ENCODE results near the gene MRGPRG. TPM values are rescaled to one million over a fixed set of nuclear protein-coding genes. Genes with fewer than 3 reads are reported as not detected.

Gene MRGPRG
- total and polyA plus RNA-seq, 2 donors from 2014 or later, result not detected

DNA sequence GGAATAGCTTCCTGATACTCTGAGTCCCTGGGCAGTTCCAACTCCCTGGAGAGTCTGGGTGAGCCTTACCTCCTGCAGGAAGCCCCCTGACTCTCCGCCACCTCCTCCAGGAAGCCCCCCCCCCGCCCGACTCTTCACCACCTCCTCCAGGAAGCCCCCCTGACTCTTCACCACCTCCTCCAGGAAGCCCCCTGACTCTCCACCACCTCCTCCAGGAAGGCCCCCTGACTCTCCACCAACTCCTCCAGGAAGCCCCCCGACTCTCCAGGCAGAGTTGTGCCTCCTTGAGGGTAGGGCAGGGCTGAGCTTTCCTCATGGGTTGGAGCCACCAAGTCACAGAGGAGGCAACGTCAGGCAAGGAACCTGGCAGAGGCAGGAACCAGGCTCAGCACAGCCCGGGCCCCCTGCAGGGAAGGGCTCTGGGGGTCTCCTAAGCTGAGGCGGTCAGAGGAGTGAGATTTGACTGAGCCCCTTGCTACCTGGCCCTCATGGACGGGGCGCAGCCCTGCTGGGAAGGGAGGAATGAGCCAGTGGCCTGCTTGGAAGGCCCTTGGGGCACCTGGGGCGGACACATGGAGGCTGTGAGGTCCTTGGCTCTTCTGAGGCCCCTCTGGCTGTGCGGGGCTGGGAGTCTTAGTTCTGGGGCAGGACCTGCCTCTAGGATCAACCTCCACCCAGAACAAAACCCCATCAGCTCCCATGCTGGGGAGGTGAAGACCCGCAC, 18.1 kb downstream of the MRGPRG start:
- H3K4me3 ChIP-seq (ENCODE audit: low read length in 3 of 3), result no peak overlapping the region
- no peak overlapping the region for H3K27ac ChIP-seq (ENCODE audit: low read depth in 2 of 2, low read length in 2 of 2)
- no peaks in the 10 kb centered on the region for H3K9me3 ChIP-seq (ENCODE audit: control insufficient read depth in 2 of 3, insufficient read depth in 1 of 3, low read length in 3 of 3)
- DNase-seq (no peak), FAIRE-seq (no peak)
- intact Hi-C loops (cut with DNase I), result no loop called here
- TF ChIP-seq CTCF (IDR thresholded peaks at IDR 0.05; ENCODE audit: borderline replicate concordance, extremely low read depth, insufficient read depth), result no peak
- peaks cover 0 to 5% (median 0%) of the 10 kb centered on the region in 3 donors for H3K4me1 ChIP-seq (ENCODE audit: control insufficient read depth in 2 of 3, insufficient read depth in 2 of 3, low read depth in 1 of 3, low read length in 3 of 3)
- no peaks in the 10 kb centered on the region for H3K36me3 ChIP-seq (ENCODE audit: control insufficient read depth in 2 of 3, insufficient read depth in 3 of 3, low read length in 3 of 3)
- H3K9ac ChIP-seq (ENCODE audit: low read length in 3 of 3), result no peak overlapping the region
- H3K27me3 ChIP-seq (ENCODE audit: control insufficient read depth, insufficient read depth, low read length), result peaks cover 2% of the 10 kb centered on the region

GRCh38 chr11:3199537-3200295, 18.9 kb downstream of the MRGPRG start:
- TF ChIP-seq CTCF (IDR thresholded peaks at IDR 0.05; ENCODE audit: borderline replicate concordance, extremely low read depth, insufficient read depth), result no peak
- H3K9ac ChIP-seq (ENCODE audit: low read length in 3 of 3), result no peak overlapping the region
- H3K27me3 ChIP-seq (ENCODE audit: control insufficient read depth, insufficient read depth, low read length), result peaks cover 2% of the 10 kb centered on the region
- no peaks in the 10 kb centered on the region for H3K4me1 ChIP-seq (ENCODE audit: control insufficient read depth in 2 of 3, insufficient read depth in 2 of 3, low read depth in 1 of 3, low read length in 3 of 3)
- DNase-seq (no peak), FAIRE-seq (no peak)
- H3K27ac ChIP-seq (ENCODE audit: low read depth in 2 of 2, low read length in 2 of 2), result no peak overlapping the region
- no peaks in the 10 kb centered on the region for H3K9me3 ChIP-seq (ENCODE audit: control insufficient read depth in 2 of 3, insufficient read depth in 1 of 3, low read length in 3 of 3)
- intact Hi-C loops (cut with DNase I), result no loop called here
- H3K36me3 ChIP-seq (ENCODE audit: control insufficient read depth in 2 of 3, insufficient read depth in 3 of 3, low read length in 3 of 3), result no peaks in the 10 kb centered on the region
- H3K4me3 ChIP-seq (ENCODE audit: low read length in 3 of 3), result no peak overlapping the region

DNA sequence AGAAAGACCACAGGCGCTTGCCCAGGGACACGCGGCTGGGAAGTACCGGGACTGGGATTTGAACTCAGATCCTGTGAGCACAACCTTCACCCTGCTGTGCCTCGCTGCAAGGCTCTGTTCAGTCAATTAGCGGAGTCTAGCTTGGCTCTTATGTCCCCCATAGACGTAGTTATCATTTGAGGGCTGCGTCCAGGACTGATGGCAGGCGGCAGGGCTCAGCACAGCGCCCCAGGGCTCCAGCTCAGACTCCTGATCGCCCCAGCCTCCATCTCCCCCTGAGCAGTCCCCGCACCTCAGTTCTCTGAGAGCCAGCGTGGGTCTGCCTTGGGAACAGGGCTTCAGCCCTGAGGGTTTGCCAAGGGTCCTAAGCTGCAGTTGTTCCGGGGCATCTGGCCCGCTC, 19.8 kb downstream of the MRGPRG start:
- Histone ChIP-seq H3K36me3 (ENCODE audit: control insufficient read depth in 2 of 3, insufficient read depth in 3 of 3, low read length in 3 of 3) (no peaks in the 10 kb centered on the region), H3K4me3 (ENCODE audit: low read length in 3 of 3) (no peak overlapping the region), H3K27ac (ENCODE audit: low read depth in 2 of 2, low read length in 2 of 2) (no peak overlapping the region), H3K4me1 (ENCODE audit: control insufficient read depth in 2 of 3, insufficient read depth in 2 of 3, low read depth in 1 of 3, low read length in 3 of 3) (no peaks in the 10 kb centered on the region), H3K27me3 (ENCODE audit: control insufficient read depth, insufficient read depth, low read length) (peaks cover 2% of the 10 kb centered on the region), H3K9ac (ENCODE audit: low read length in 3 of 3) (no peak overlapping the region), H3K9me3 (ENCODE audit: control insufficient read depth in 2 of 3, insufficient read depth in 1 of 3, low read length in 3 of 3) (no peaks in the 10 kb centered on the region)
- DNase-seq, result no peak
- FAIRE-seq, result no peak
- intact Hi-C loops (cut with DNase I), result no loop called here
- TF ChIP-seq CTCF (IDR thresholded peaks at IDR 0.05; ENCODE audit: borderline replicate concordance, extremely low read depth, insufficient read depth), result no peak

All from kidney (tissue), 14 donors.